SIG-M5 treated with dmso at 0.1 percent for 504 hours (cell line): Measurements from ENCODE around the gene ZNF888.
"Not testable (repeated sequence)": the region's sequence is repeated elsewhere in the genome, so short reads cannot be mapped to it uniquely, and the experiment has no call there.

Source experiments
- DNase-seq: peaks from one replicate; lab custom pipeline; 2025; ENCODE audit not compliant: unreplicated experiment; lab: John Stamatoyannopoulos, UW

The ZNF888 gene

GRCh38 chr19:52880895-52881389 lies 42.3 kb downstream of the ZNF888 start:
- DNase-seq = no peak

- not testable (repeated sequence) for DNase-seq
These were observed 50.2 kb downstream of the ZNF888 start for GRCh38 chr19:52872996-52873395.

- DNase-seq = no peak
These were observed 51.8 kb downstream of the ZNF888 start for GRCh38 chr19:52871466-52871865.

- not testable (repeated sequence) for DNase-seq
These were observed 55.2 kb downstream of the ZNF888 start for GRCh38 chr19:52868031-52868430.

- DNase-seq = not testable (repeated sequence)
These were observed 65.6 kb downstream of the ZNF888 start, which contains the start of gene ZNF468 for GRCh38 chr19:52857378-52858191. Gene ZNF468 (minus strand): TSS chr19:52857619. CDS start chr19:52854272, 3,347 bp downstream.

- not testable (repeated sequence) for DNase-seq
These were observed 66.5 kb downstream of the ZNF888 start for GRCh38 chr19:52856540-52857377.
